Measurements from ENCODE around the gene SAPCD2.

The SAPCD2 gene

DNA sequence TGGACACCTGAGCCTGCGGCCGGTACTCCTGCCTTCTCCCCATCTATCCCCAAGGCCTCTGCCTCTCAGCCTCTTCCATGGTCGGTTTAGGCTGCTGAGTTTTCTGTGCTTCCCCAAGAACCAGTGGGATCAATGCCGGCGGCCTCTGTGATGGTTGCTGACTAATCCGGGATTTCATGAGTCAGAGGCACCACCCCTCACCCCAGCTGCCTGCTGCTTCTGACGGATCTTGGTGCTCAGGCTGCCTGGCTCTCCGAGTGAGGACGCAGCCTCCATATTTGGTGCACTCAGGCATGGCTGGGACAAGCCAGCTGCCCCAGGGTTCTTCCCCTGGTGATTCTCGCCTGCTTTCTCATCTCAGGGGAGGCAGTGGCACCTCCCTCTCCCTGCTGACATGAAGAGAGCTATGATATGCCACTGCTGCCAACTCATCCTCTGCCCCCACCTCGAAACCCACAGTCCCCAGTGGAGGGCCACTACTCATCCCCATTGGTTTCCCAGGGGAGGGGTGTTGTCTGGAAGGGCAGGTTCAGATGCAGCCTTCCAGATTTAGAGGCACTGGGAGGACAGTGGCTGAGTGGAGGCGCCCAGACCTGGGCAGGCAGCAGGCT, 13.1 kb upstream of the SAPCD2 start (continued):
- TF ChIP-seq, protein P1, sequence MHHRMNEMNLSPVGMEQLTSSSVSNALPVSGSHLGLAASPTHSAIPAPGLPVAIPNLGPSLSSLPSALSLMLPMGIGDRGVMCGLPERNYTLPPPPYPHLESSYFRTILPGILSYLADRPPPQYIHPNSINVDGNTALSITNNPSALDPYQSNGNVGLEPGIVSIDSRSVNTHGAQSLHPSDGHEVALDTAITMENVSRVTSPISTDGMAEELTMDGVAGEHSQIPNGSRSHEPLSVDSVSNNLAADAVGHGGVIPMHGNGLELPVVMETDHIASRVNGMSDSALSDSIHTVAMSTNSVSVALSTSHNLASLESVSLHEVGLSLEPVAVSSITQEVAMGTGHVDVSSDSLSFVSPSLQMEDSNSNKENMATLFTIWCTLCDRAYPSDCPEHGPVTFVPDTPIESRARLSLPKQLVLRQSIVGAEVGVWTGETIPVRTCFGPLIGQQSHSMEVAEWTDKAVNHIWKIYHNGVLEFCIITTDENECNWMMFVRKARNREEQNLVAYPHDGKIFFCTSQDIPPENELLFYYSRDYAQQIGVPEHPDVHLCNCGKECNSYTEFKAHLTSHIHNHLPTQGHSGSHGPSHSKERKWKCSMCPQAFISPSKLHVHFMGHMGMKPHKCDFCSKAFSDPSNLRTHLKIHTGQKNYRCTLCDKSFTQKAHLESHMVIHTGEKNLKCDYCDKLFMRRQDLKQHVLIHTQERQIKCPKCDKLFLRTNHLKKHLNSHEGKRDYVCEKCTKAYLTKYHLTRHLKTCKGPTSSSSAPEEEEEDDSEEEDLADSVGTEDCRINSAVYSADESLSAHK (tag by site-specific recombination; IDR thresholded peaks at IDR 0.05) = no peak
- TF ChIP-seq ZBTB20 (tag by site-specific recombination; IDR thresholded peaks at IDR 0.05) (no peak), OSR2 (tag by site-specific recombination; IDR thresholded peaks at IDR 0.05) (0 out of 2 replicates have a peak, but pooled peaks have one; percentile 36), KLF10 (tag by site-specific recombination; IDR thresholded peaks at IDR 0.05) (peak; percentile 64; the same call in 1 of the 2 replicates), ZNF660 (tag by site-specific recombination; IDR thresholded peaks at IDR 0.05) (peak; percentile 61), KLF8 (tag by site-specific recombination; IDR thresholded peaks at IDR 0.05) (peak; percentile 79), SP7 (tag by site-specific recombination; IDR thresholded peaks at IDR 0.05) (peak; percentile 55; the same call in 1 of the 2 replicates), OVOL3 (tag by site-specific recombination; IDR thresholded peaks at IDR 0.05) (no peak), ZNF624 (tag by site-specific recombination; IDR thresholded peaks at IDR 0.05) (no peak)

DNA sequence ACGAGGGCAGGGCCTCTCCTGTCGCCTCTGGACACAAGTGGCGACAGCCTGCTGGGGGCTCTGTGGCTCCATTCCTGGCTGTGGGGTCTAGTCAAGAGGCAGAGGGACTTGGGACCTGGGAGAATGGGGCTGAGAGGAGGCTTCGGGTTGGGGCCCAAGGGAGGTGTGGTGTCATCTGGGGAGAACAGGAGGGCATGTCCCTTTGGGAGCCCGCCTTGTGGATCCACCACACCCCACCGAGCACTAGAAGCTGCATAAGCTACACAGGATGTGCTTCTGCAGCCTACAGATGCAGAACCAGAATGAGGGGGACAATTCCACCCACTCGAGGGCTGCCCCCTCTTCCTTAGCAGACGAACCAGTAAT, 12.6 kb upstream of the SAPCD2 start:
- H3K4me3 ChIP-seq (ENCODE audit: low read depth, low read length) = no peak overlapping the region
- TF ChIP-seq ZFHX2 (tag by site-specific recombination; conservative IDR thresholded peaks at IDR 0.05) (peak; percentile 71; the same call in 1 of the 2 replicates), ZNF624 (tag by site-specific recombination; IDR thresholded peaks at IDR 0.05) (no peak)
- no peaks in the 10 kb centered on the region for H3K9me3 ChIP-seq (ENCODE audit: control insufficient read depth, insufficient read depth, low read depth, low read length)
- CTCF ChIA-PET = interaction anchor here (0.9 to 5.9 kb wide), 5 partner anchors 8 to 54 kb away, joined by 3 to 34 read pairs (median 6); no protein-coding TSS in a partner anchor
- POLR2A ChIA-PET = interaction anchor here (7.8 kb wide), 1 partner anchor 14 kb away, joined by 137 read pairs; the partner anchor contains the start of gene SAPCD2
- 0 out of 2 replicates have a peak, but pooled peaks cover 3% of the 10 kb centered on the region for H3K4me1 ChIP-seq (ENCODE audit: control insufficient read depth, insufficient read depth, low read length)
- H3K27ac ChIP-seq (ENCODE audit: extremely low read depth, low read depth, low read length) = no peak overlapping the region
- H3K36me3 ChIP-seq (ENCODE audit: control insufficient read depth in 2 of 2, insufficient read depth in 1 of 2, low read length in 2 of 2) = peaks cover 0 to 46% of the 10 kb centered on the region in 2 experiments; a peak in 1 of 3 replicates

DNA sequence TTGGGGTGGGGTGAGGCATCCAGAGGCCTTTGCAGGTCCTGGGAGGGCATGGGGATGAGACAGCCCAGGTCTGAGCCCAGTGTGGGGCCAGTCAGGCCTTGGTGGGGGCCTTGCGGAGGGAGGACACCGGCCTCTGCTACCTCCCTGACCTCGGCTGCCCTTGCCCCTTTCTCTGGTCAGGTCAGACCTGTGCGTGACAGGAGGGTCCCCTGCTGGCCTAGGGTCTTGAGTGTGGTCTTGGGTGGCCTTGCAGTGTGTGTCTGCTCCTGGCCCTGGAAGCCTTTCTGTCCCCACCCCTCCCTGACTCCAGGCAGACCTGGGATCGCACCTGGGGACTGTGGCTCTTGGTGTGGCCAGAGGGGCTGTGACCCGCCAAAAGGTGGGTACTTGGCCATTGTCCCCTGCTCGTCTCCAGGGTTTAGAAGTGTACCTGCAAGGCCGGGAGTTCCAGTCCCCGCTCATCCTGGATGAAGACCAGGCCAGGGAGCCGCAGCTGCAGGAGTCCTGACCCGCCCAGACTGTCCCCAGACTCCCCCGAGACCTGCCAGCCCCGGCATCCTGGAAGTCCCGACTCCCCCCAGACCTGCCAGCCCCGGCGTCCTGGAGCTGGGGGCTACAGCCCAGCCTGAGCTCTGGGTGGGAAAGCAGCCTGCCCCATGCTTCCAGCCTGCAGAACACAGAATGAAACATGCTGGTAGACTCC, 12.0 kb upstream of the SAPCD2 start:
- Histone ChIP-seq H3K27ac (ENCODE audit: extremely low read depth, low read depth, low read length) (no peak overlapping the region), H3K4me1 (ENCODE audit: control insufficient read depth, insufficient read depth, low read length) (no peaks in the 10 kb centered on the region; the same call in 1 of the 2 replicates), H3K4me3 (ENCODE audit: low read depth, low read length) (no peak overlapping the region), H3K9me3 (ENCODE audit: control insufficient read depth, insufficient read depth, low read depth, low read length) (no peaks in the 10 kb centered on the region), H3K36me3 (ENCODE audit: control insufficient read depth in 2 of 2, insufficient read depth in 1 of 2, low read length in 2 of 2) (peaks cover 0 to 46% of the 10 kb centered on the region in 2 experiments; a peak in 1 of 3 replicates)
- ChIA-PET POLR2A (interaction anchor here (1.0 to 7.8 kb wide), 2 partner anchors 13 to 30 kb away, joined by 3 to 137 read pairs; partner anchors contain the start of gene SAPCD2), CTCF (interaction anchor here (0.6 to 5.9 kb wide), 5 partner anchors 15 to 1751 kb away, joined by 3 to 34 read pairs (median 6); no protein-coding TSS in a partner anchor)
- TF ChIP-seq ZNF324 (tag by site-specific recombination; IDR thresholded peaks at IDR 0.05) = no peak
- TF ChIP-seq, protein P2, sequence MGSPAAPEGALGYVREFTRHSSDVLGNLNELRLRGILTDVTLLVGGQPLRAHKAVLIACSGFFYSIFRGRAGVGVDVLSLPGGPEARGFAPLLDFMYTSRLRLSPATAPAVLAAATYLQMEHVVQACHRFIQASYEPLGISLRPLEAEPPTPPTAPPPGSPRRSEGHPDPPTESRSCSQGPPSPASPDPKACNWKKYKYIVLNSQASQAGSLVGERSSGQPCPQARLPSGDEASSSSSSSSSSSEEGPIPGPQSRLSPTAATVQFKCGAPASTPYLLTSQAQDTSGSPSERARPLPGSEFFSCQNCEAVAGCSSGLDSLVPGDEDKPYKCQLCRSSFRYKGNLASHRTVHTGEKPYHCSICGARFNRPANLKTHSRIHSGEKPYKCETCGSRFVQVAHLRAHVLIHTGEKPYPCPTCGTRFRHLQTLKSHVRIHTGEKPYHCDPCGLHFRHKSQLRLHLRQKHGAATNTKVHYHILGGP (tag by site-specific recombination; IDR thresholded peaks at IDR 0.05) = no peak
- TF ChIP-seq ZNF664 (tag by site-specific recombination; IDR thresholded peaks at IDR 0.05) = no peak
- no peak for TF ChIP-seq ZNF529 (tag by site-specific recombination; IDR thresholded peaks at IDR 0.05; ENCODE audit: insufficient replicate concordance)
- no peak for TF ChIP-seq KLF7 (tag by site-specific recombination; IDR thresholded peaks at IDR 0.05; ENCODE audit: borderline replicate concordance)
- TF ChIP-seq, protein P3, sequence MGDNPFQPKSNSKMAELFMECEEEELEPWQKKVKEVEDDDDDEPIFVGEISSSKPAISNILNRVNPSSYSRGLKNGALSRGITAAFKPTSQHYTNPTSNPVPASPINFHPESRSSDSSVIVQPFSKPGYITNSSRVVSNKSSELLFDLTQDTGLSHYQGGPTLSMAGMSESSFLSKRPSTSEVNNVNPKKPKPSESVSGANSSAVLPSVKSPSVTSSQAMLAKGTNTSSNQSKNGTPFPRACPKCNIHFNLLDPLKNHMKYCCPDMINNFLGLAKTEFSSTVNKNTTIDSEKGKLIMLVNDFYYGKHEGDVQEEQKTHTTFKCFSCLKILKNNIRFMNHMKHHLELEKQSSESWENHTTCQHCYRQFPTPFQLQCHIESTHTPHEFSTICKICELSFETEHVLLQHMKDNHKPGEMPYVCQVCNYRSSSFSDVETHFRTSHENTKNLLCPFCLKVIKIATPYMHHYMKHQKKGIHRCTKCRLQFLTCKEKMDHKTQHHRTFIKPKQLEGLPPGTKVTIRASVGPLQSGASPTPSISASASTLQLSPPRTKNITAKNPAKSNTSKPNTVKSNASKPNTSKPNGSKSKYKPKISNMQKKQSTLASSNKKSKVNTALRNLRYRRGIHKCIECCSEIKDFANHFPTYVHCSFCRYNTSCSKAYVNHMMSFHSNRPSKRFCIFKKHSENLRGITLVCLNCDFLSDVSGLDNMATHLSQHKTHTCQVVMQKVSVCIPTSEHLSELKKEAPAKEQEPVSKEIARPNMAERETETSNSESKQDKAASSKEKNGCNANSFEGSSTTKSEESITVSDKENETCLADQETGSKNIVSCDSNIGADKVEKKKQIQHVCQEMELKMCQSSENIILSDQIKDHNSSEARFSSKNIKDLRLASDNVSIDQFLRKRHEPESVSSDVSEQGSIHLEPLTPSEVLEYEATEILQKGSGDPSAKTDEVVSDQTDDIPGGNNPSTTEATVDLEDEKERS (tag by site-specific recombination; IDR thresholded peaks at IDR 0.05) = no peak
- TF ChIP-seq, protein P4, sequence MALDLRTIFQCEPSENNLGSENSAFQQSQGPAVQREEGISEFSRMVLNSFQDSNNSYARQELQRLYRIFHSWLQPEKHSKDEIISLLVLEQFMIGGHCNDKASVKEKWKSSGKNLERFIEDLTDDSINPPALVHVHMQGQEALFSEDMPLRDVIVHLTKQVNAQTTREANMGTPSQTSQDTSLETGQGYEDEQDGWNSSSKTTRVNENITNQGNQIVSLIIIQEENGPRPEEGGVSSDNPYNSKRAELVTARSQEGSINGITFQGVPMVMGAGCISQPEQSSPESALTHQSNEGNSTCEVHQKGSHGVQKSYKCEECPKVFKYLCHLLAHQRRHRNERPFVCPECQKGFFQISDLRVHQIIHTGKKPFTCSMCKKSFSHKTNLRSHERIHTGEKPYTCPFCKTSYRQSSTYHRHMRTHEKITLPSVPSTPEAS (tag by site-specific recombination; IDR thresholded peaks at IDR 0.05) = no peak
- TF ChIP-seq ZNF16 (tag by site-specific recombination; IDR thresholded peaks at IDR 0.05; ENCODE audit: low read depth) = no peak
- TF ChIP-seq ZNF621 (tag by site-specific recombination; IDR thresholded peaks at IDR 0.05) = no peak
- TF ChIP-seq, protein P5, sequence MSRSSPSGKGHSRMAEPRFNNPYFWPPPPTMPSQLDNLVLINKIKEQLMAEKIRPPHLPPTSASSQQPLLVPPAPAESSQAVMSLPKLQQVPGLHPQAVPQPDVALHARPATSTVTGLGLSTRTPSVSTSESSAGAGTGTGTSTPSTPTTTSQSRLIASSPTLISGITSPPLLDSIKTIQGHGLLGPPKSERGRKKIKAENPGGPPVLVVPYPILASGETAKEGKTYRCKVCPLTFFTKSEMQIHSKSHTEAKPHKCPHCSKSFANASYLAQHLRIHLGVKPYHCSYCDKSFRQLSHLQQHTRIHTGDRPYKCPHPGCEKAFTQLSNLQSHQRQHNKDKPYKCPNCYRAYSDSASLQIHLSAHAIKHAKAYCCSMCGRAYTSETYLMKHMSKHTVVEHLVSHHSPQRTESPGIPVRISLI (tag by site-specific recombination; IDR thresholded peaks at IDR 0.05) = no peak
